ENCODE results near the gene FOXO1.

- TF ChIP-seq CTCF (IDR thresholded peaks at IDR 0.05; ENCODE audit: insufficient read depth, low read depth, low read length) (no peak), EZH2 (IDR thresholded peaks at IDR 0.05; ENCODE audit: insufficient read depth, low read length) (no peak)
Measured at GRCh38 chr13:40679480-40679985, 13.1 kb upstream of the FOXO1 start.

All from astrocyte (in vitro differentiated cells and primary cell).